Fibroblast of lung (primary cell): ENCODE measurements around the gene CPZ. TPM values are rescaled to one million over a fixed set of nuclear protein-coding genes. Genes with fewer than 3 reads are reported as not detected.

Experiments used
- DNase-seq, 2 donors: peaks; one replicate each; pipeline versions ENCODE4 v3.0.0 to v3.0.0-alpha.2; 2010; ENCODE audit warnings: low read depth in 2 of 2
- H2AFZ ChIP-seq: 2 replicates; pipeline ENCODE4 v1.5.1; 2012; ENCODE audit warnings: low read length, control low read depth, inconsistent platforms
- H3K27ac ChIP-seq: 2 replicates; pipeline ENCODE4 v1.5.1; 2011; ENCODE audit warnings: low read length, control low read depth; ENCODE audit not compliant: insufficient read depth
- H3K27me3 ChIP-seq: 2 replicates; pipeline ENCODE4 v1.5.1; 2011; ENCODE audit warnings: mild to moderate bottlenecking, low read length; ENCODE audit not compliant: control insufficient read depth, insufficient read depth
- H3K36me3 ChIP-seq: 2 replicates; pipeline ENCODE4 v1.5.1; 2011; ENCODE audit warnings: low read length; ENCODE audit not compliant: control insufficient read depth, insufficient read depth
- H3K4me1 ChIP-seq: 2 replicates; pipeline ENCODE4 v1.5.1; 2011; ENCODE audit warnings: low read length; ENCODE audit not compliant: control insufficient read depth, insufficient read depth; ENCODE audit errors: extremely low read depth
- H3K4me2 ChIP-seq: 2 replicates; pipeline ENCODE4 v1.5.1; 2011; ENCODE audit warnings: low read length, control low read depth; ENCODE audit not compliant: insufficient read depth; ENCODE audit errors: extremely low read depth
- H3K4me3 ChIP-seq, 4 experiments: fragments of 200-600 bp in 1 of 4; sonication (generic) in 1 of 4; replicated peaks in 1 of 4; 2 replicates each; pipeline ENCODE4 v1.5.1; 2011 to 2016; ENCODE audit warnings: low read length in 4 of 4, low read depth in 3 of 4, mild to moderate bottlenecking in 3 of 4, control low read depth in 2 of 4, inconsistent platforms in 1 of 4, mixed read lengths in 1 of 4; ENCODE audit not compliant: insufficient read depth in 1 of 4; ENCODE audit errors: control extremely low read depth in 1 of 4
- H3K79me2 ChIP-seq: 2 replicates; pipeline ENCODE4 v1.5.1; 2012; ENCODE audit warnings: mild to moderate bottlenecking, low read length, inconsistent platforms; ENCODE audit not compliant: control insufficient read depth, insufficient read depth
- H3K9ac ChIP-seq: 2 replicates; pipeline ENCODE4 v1.5.1; 2011; ENCODE audit warnings: mild to moderate bottlenecking, low read length, control low read depth; ENCODE audit not compliant: insufficient read depth
- H3K9me3 ChIP-seq: 2 replicates; pipeline ENCODE4 v1.5.1; 2012; ENCODE audit warnings: low read depth, low read length; ENCODE audit not compliant: control insufficient read depth, insufficient read depth
- H4K20me1 ChIP-seq: 2 replicates; pipeline ENCODE4 v1.5.1; 2011; ENCODE audit warnings: low read length; ENCODE audit not compliant: control insufficient read depth, insufficient read depth; ENCODE audit errors: extremely low read depth
- CTCF ChIP-seq, 2 donors: IDR thresholded peaks in 1 of 2; conservative IDR thresholded peaks in 1 of 2; 1 replicate in 1 of 2; 2 replicates in 1 of 2; pipeline ENCODE4 v1.5.1; 2011 to 2012; ENCODE audit warnings: low read length in 2 of 2, control low read depth in 1 of 2, inconsistent platforms in 1 of 2, low read depth in 1 of 2, mild to moderate bottlenecking in 1 of 2
- EZH2 ChIP-seq: IDR thresholded peaks from 2 replicates; pipeline ENCODE4 v1.5.1; 2012; ENCODE audit warnings: low read length, control low read depth, mild to moderate bottlenecking; ENCODE audit errors: missing control alignments
- polyA plus RNA-seq, 2 donors: library from polyadenylated mRNA; depleted of rRNA in 1 of 2; stranded (reverse) in 1 of 2; unstranded in 1 of 2; fragments of >200 nt; gene quantifications; 2 replicates each; pipeline ENCODE4 v1.2.1, GENCODE V29; 2011 to 2012; ENCODE audit warnings: missing spikeins in 1 of 2
- total RNA-seq: library from RNA; depleted of rRNA; stranded (reverse); fragments of >200 nt; gene quantifications from 2 replicates; pipeline ENCODE4 v1.2.1, GENCODE V29; 2014

The CPZ gene
- total and polyA plus RNA-seq, 2 donors (not counting 1 experiment from before 2014, with no cell fraction given): 7.1 to 24.4 TPM

GRCh38 chr4:8606966-8607365 lies 14.4 kb downstream of the CPZ start:
- Histone ChIP-seq H3K27me3 (no peaks in the 10 kb centered on the region), H3K9ac (no peak overlapping the region), H3K36me3 (peaks cover 1% of the 10 kb centered on the region), H3K9me3 (no peaks in the 10 kb centered on the region), H3K4me3 (no peak overlapping the region), H2AFZ (no peak overlapping the region), H3K79me2 (no peaks in the 10 kb centered on the region), H3K27ac (no peak overlapping the region), H3K4me2 (no peak overlapping the region), H3K4me1 (no peaks in the 10 kb centered on the region), H4K20me1 (no peaks in the 10 kb centered on the region)
- no peak for DNase-seq
- TF ChIP-seq CTCF (conservative IDR thresholded peaks at IDR 0.05 in 1 of 2, IDR thresholded peaks at IDR 0.05 in 1 of 2; ENCODE audit: low read depth in 1 of 2, low read length in 2 of 2): no peak
- TF ChIP-seq EZH2: no peak

GRCh38 chr4:8607603-8608481 lies 15.3 kb downstream of the CPZ start:
- Histone ChIP-seq H4K20me1 (no peaks in the 10 kb centered on the region), H2AFZ (no peak overlapping the region), H3K4me3 (no peak overlapping the region), H3K79me2 (no peaks in the 10 kb centered on the region), H3K27ac (no peak overlapping the region), H3K4me1 (no peaks in the 10 kb centered on the region), H3K9ac (no peak overlapping the region), H3K27me3 (no peaks in the 10 kb centered on the region), H3K4me2 (no peak overlapping the region), H3K36me3 (peaks cover 1% of the 10 kb centered on the region), H3K9me3 (no peaks in the 10 kb centered on the region)
- no peak for DNase-seq
- TF ChIP-seq CTCF (conservative IDR thresholded peaks at IDR 0.05 in 1 of 2, IDR thresholded peaks at IDR 0.05 in 1 of 2; ENCODE audit: low read depth in 1 of 2, low read length in 2 of 2) (peak; percentile 73 to 82), EZH2 (no peak)

- TF ChIP-seq EZH2 (no peak), CTCF (conservative IDR thresholded peaks at IDR 0.05 in 1 of 2, IDR thresholded peaks at IDR 0.05 in 1 of 2; ENCODE audit: low read depth in 1 of 2, low read length in 2 of 2) (no peak)
- H3K27ac ChIP-seq: no peak overlapping the region
- H3K4me2 ChIP-seq: no peak overlapping the region
- H3K27me3 ChIP-seq: no peaks in the 10 kb centered on the region
- peaks cover 1% of the 10 kb centered on the region for H3K36me3 ChIP-seq
- H3K9me3 ChIP-seq: no peaks in the 10 kb centered on the region
- no peak overlapping the region for H3K9ac ChIP-seq
- no peaks in the 10 kb centered on the region for H3K79me2 ChIP-seq
- no peaks in the 10 kb centered on the region for H4K20me1 ChIP-seq
- no peak overlapping the region for H2AFZ ChIP-seq
- no peak for DNase-seq
- no peaks in the 10 kb centered on the region for H3K4me1 ChIP-seq
- no peak overlapping the region for H3K4me3 ChIP-seq
Measured at GRCh38 chr4:8608714-8609391, 16.3 kb downstream of the CPZ start.
